Left lung (tissue), 10 donors: ENCODE data around the gene TRANK1. TPM values are rescaled to one million over a fixed set of nuclear protein-coding genes. Genes with fewer than 3 reads are reported as not detected.

ENCODE experiments used
- ATAC-seq: fragments of 200-7000 bp; cut with Tn5 transposase; one replicate; pipeline ENCODE4 v1.9.1; 2020; ENCODE audit warnings: moderate library complexity
- DNase-seq, 4 donors: peaks; one replicate each; pipeline ENCODE4 v3.0.0-alpha.2; 2013 to 2020
- H3K27ac ChIP-seq, 2 donors: fragments of 200-600 bp; sonication (generic) in 1 of 2; one replicate each; pipeline versions ENCODE4 v1.5.0 to v1.8.0; 2020 to 2021
- H3K27me3 ChIP-seq, 2 donors: fragments of 200-600 bp; sonication (generic) in 1 of 2; one replicate each; pipeline versions ENCODE4 v1.5.0 to v1.8.0; 2020 to 2021
- H3K36me3 ChIP-seq, 2 donors: fragments of 200-600 bp; sonication (generic) in 1 of 2; one replicate each; pipeline versions ENCODE4 v1.5.0 to v1.8.0; 2020 to 2021
- H3K4me1 ChIP-seq, 2 donors: fragments of 200-600 bp; one replicate each; pipeline ENCODE4 v1.8.0; 2021
- H3K4me3 ChIP-seq, 2 donors: fragments of 200-600 bp; sonication (generic) in 1 of 2; one replicate each; pipeline versions ENCODE4 v1.5.0 to v1.8.0; 2020 to 2021; ENCODE audit warnings: mild to moderate bottlenecking in 1 of 2
- H3K9me3 ChIP-seq, 2 donors: fragments of 200-600 bp; sonication (generic) in 1 of 2; one replicate each; pipeline versions ENCODE4 v1.5.0 to v1.8.0; 2020 to 2021
- intact Hi-C, 2 donors: fragments of 100-400 bp; cut with DNase I; formaldehyde crosslinking; loops; one replicate each; pipeline versions ENCODE4 v1.11.2 to v1.14.2; 2022
- polyA plus RNA-seq, 6 donors: library from polyadenylated mRNA; unstranded; fragments of 120-200 nt; gene quantifications; one replicate each; pipeline ENCODE4 v1.2.1, GENCODE V29; 2013; ENCODE audit not compliant: insufficient read length in 6 of 6
- total RNA-seq, 2 donors: library from RNA; stranded (reverse); fragmentation: NEBNext Ultra II Directional; extraction: Animal tissue kit (Norgen Biotek cat#: 25700); gene quantifications; one replicate each; pipeline ENCODE4 v1.2.1, GENCODE V29; 2021
- TF ChIP-seq, protein P1 (sequence below), 2 donors: fragments of 200-600 bp; sonication (generic) in 1 of 2; IDR thresholded peaks; one replicate each; pipeline versions ENCODE4 v1.5.0 to v1.8.0; 2021; ENCODE audit warnings: antibody characterized with exemption in 2 of 2
- donor health status: DM: no; HTN: yes; CAD: no.
- donor health status: DM: no; HTN: no; CAD: no.

Gene TRANK1
- total and polyA plus RNA-seq, 8 donors: 23.5 to 26.6 (median 26.1) TPM

DNA sequence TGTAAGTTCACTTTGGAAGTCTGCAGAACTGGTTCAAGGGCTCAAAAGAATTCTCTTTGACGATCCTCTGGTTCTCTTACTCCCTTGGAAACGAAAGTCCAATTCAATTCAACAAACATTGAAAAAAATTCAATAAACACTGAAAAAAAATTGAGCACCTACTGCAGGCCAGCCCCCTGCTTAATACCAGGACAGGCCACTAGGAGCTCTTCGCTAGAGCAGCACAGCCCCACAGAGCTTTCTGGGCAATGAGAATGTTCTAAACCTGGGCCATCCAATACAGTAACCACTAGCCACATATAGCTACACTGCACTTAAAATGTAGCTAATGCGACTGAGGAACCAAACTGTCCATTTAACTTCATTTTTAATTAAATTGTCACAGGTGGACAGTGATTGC lies 130.1 kb downstream of the TRANK1 start:
- no peak for DNase-seq
- TF ChIP-seq, protein P1, sequence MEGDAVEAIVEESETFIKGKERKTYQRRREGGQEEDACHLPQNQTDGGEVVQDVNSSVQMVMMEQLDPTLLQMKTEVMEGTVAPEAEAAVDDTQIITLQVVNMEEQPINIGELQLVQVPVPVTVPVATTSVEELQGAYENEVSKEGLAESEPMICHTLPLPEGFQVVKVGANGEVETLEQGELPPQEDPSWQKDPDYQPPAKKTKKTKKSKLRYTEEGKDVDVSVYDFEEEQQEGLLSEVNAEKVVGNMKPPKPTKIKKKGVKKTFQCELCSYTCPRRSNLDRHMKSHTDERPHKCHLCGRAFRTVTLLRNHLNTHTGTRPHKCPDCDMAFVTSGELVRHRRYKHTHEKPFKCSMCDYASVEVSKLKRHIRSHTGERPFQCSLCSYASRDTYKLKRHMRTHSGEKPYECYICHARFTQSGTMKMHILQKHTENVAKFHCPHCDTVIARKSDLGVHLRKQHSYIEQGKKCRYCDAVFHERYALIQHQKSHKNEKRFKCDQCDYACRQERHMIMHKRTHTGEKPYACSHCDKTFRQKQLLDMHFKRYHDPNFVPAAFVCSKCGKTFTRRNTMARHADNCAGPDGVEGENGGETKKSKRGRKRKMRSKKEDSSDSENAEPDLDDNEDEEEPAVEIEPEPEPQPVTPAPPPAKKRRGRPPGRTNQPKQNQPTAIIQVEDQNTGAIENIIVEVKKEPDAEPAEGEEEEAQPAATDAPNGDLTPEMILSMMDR (IDR thresholded peaks at IDR 0.05): no peak
- no peaks in the 10 kb centered on the region for H3K9me3 ChIP-seq
- no peaks in the 10 kb centered on the region for H3K36me3 ChIP-seq
- ATAC-seq: no peak
- H3K4me1 ChIP-seq: no peaks in the 10 kb centered on the region
- no peaks in the 10 kb centered on the region for H3K27me3 ChIP-seq
- intact Hi-C loops: no loop called here
- no peak overlapping the region for H3K4me3 ChIP-seq
- H3K27ac ChIP-seq: no peak overlapping the region

DNA sequence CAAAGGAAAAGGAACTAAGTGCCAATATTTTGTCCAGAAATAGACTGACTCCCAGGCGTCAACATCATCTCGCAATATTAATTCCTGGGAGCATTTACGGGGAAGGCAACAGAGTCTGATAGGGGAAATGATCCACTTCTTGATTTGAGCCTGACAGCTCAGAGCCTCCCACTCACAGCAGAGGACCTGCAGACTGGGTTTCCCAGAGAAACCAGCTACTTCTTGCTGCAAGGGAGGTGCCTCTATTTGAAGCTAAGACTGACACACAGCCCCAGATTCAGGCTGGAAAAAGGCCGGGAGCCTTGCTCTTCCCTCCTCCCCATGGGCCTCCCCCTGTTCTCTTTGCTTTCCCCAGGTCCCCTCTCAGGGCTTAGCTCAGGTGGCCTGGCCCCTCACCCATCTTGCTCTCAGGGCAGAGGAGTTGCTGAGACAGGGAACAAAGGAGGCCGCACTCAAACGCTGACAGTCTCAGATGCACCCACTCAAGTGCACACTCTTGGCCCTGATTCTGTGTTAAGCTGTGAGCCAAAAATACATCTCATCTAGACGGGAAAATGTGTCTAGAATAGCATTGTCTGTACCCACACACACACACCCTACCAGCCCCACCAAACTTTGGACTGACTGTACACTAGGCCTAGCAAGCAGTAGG lies 130.7 kb downstream of the TRANK1 start:
- ATAC-seq: no peak
- no peaks in the 10 kb centered on the region for H3K9me3 ChIP-seq
- intact Hi-C loops: no loop called here

DNA sequence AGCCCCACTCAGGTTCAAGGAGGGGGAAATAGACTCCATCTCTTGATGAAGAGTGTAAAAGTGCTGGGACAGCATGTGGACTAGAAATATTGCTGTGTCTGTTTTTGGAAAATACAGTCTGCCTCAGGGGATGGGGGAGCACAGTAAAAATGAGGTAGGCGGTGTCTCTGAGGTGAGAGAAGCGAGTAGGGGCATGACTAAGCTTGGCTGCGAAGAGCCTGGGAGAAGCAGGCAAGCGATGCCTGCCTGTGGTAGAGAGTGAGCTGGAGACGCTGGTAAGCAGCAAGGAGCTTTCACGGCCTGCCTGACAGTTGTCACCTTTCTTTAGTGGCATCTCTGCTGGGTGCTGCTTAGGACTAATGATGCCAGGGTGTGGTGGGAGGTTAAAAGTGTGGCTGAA lies 131.5 kb downstream of the TRANK1 start:
- no peaks in the 10 kb centered on the region for H3K27me3 ChIP-seq
- no peak for ATAC-seq
- DNase-seq: no peak
- H3K27ac ChIP-seq: no peak overlapping the region
- intact Hi-C loops: no loop called here
- no peak overlapping the region for H3K4me3 ChIP-seq
- TF ChIP-seq, protein P1 (IDR thresholded peaks at IDR 0.05): no peak
- H3K9me3 ChIP-seq: no peaks in the 10 kb centered on the region
- H3K4me1 ChIP-seq: no peaks in the 10 kb centered on the region
- H3K36me3 ChIP-seq: no peaks in the 10 kb centered on the region

More for the DNA sequence above, 130.7 kb downstream of the TRANK1 start:
- peak in 1 of 4 donors; percentile 9 for DNase-seq
- Histone ChIP-seq H3K4me1 (no peaks in the 10 kb centered on the region), H3K4me3 (no peak overlapping the region), H3K27ac (no peak overlapping the region), H3K27me3 (no peaks in the 10 kb centered on the region), H3K36me3 (no peaks in the 10 kb centered on the region)
- TF ChIP-seq, protein P1 (IDR thresholded peaks at IDR 0.05): no peak

DNA sequence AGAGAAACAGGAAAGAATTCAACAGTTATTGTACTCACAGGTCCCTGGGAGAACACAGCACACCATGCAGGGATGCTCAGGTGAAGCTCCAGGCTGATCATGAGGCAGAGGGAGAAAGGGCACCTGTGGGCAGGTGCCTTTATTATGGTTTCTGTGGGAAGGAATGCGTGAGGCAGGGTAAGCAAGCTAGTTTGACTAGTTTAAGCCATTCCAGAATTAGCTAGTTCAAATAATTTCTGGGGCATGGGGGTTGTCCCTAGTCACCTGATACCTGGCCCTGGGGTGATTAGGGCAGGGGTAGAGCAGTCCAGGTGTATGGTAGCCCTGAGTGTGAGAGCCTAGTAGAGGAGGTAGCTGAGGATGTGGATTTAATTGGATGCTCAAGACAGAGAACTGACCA lies 132.6 kb downstream of the TRANK1 start:
- Histone ChIP-seq H3K4me1 (no peaks in the 10 kb centered on the region), H3K9me3 (no peaks in the 10 kb centered on the region), H3K36me3 (no peaks in the 10 kb centered on the region), H3K27me3 (no peaks in the 10 kb centered on the region), H3K4me3 (no peak overlapping the region), H3K27ac (no peak overlapping the region)
- no peak for DNase-seq
- ATAC-seq: no peak
- TF ChIP-seq, protein P1 (IDR thresholded peaks at IDR 0.05): no peak
- intact Hi-C loops: no loop called here

DNA sequence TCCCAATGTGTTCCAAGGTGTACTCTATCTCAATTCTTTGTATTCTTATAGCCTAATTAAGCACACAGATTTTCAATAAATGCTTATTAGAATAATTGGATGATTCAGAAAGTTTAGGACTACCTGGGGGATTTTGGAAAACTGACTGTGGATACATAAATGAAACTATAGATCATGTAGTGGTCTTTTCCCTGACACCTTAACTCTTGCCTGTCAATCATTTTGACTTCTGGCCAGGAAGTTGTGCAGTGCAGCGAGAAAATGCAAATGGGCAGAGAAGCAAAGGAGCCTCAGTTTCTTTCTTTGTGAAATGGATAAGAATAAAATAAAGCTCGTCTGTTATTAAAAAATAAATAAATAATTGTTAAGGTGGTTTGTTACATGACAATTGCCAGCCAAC lies 133.1 kb downstream of the TRANK1 start:
- TF ChIP-seq, protein P1 (IDR thresholded peaks at IDR 0.05): no peak
- intact Hi-C loops: no loop called here
- ATAC-seq (no peak), DNase-seq (no peak)
- H3K36me3 ChIP-seq: no peaks in the 10 kb centered on the region
- H3K9me3 ChIP-seq: peaks cover 0 to 2% of the 10 kb centered on the region in 2 donors
- no peaks in the 10 kb centered on the region for H3K4me1 ChIP-seq
- H3K27ac ChIP-seq: no peak overlapping the region
- no peaks in the 10 kb centered on the region for H3K27me3 ChIP-seq
- H3K4me3 ChIP-seq: no peak overlapping the region
